ENCODE data around the gene KRT31. TPM values are rescaled to one million over a fixed set of nuclear protein-coding genes. Genes with fewer than 3 reads are reported as not detected.
"Not testable (repeated sequence)": the region's sequence is repeated elsewhere in the genome, so short reads cannot be mapped to it uniquely, and the experiment has no call there.

Gene KRT31
- total RNA-seq, 1 experiment from 2014 or later, result not detected

DNA sequence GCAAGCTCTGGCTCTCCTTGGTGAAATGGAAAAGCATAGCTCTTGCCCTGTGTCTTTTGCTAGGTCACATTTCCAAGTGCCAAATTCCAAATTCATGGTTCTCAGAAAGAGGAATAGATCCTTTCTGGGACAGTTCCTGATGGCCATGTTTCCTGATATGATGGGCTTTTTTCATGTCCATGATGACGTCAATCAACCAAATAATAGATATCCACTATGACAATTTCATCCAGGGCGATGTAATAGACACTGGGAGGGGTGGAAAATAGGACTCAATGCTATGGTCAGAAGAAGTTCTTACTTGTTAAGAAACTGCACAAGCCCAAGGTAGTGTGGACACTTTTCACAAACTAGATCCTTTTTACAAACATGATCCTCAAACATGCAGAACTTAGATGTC, 46.2 kb downstream of the KRT31 start:
- no peaks in the 10 kb centered on the region for H3K4me1 ChIP-seq (ENCODE audit: control insufficient read depth, insufficient read depth, low read length)
- in situ Hi-C loops (cut with HindIII; ENCODE audit: low pct_unique_long_range_greater_than_20kb, low sequenced_read_pairs), result no loop called here
- DNase-seq (ENCODE audit: low read depth, low spot score) (no peak), ATAC-seq (no peak)
- H3K9me3 ChIP-seq (ENCODE audit: control insufficient read depth, insufficient read depth, low read depth, low read length), result no peaks in the 10 kb centered on the region
- no peak overlapping the region for H3K4me3 ChIP-seq (ENCODE audit: low read depth in 2 of 2, low read length in 2 of 2)
- no peaks in the 10 kb centered on the region for H3K36me3 ChIP-seq (ENCODE audit: control insufficient read depth, insufficient read depth, low read length)
- CTCF ChIA-PET, result no interaction called here
- intact Hi-C loops (cut with micrococcal nuclease; ENCODE audit: unreplicated experiment), result no loop called here
- H3K27ac ChIP-seq (ENCODE audit: low read length), result no peak overlapping the region
- POLR2A ChIA-PET, result no interaction called here
- H3K27me3 ChIP-seq (ENCODE audit: control insufficient read depth, insufficient read depth, low read length), result no peaks in the 10 kb centered on the region; the same call in 1 of the 2 replicates
- TF ChIP-seq, protein P1, sequence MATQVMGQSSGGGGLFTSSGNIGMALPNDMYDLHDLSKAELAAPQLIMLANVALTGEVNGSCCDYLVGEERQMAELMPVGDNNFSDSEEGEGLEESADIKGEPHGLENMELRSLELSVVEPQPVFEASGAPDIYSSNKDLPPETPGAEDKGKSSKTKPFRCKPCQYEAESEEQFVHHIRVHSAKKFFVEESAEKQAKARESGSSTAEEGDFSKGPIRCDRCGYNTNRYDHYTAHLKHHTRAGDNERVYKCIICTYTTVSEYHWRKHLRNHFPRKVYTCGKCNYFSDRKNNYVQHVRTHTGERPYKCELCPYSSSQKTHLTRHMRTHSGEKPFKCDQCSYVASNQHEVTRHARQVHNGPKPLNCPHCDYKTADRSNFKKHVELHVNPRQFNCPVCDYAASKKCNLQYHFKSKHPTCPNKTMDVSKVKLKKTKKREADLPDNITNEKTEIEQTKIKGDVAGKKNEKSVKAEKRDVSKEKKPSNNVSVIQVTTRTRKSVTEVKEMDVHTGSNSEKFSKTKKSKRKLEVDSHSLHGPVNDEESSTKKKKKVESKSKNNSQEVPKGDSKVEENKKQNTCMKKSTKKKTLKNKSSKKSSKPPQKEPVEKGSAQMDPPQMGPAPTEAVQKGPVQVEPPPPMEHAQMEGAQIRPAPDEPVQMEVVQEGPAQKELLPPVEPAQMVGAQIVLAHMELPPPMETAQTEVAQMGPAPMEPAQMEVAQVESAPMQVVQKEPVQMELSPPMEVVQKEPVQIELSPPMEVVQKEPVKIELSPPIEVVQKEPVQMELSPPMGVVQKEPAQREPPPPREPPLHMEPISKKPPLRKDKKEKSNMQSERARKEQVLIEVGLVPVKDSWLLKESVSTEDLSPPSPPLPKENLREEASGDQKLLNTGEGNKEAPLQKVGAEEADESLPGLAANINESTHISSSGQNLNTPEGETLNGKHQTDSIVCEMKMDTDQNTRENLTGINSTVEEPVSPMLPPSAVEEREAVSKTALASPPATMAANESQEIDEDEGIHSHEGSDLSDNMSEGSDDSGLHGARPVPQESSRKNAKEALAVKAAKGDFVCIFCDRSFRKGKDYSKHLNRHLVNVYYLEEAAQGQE (IDR thresholded peaks at IDR 0.05; ENCODE audit: insufficient read depth in 1 of 2, low read depth in 2 of 2, low read length in 1 of 2), result no peak
- TF ChIP-seq POLR2AphosphoS5 (IDR thresholded peaks at IDR 0.05; ENCODE audit: low read depth, low read length) (no peak), SIN3A (IDR thresholded peaks at IDR 0.05; ENCODE audit: borderline replicate concordance, insufficient read depth, low read depth, low read length) (no peak), TCF7L2 (IDR thresholded peaks at IDR 0.05; ENCODE audit: low read depth, low read length) (no peak)
- TF ChIP-seq, protein P2, sequence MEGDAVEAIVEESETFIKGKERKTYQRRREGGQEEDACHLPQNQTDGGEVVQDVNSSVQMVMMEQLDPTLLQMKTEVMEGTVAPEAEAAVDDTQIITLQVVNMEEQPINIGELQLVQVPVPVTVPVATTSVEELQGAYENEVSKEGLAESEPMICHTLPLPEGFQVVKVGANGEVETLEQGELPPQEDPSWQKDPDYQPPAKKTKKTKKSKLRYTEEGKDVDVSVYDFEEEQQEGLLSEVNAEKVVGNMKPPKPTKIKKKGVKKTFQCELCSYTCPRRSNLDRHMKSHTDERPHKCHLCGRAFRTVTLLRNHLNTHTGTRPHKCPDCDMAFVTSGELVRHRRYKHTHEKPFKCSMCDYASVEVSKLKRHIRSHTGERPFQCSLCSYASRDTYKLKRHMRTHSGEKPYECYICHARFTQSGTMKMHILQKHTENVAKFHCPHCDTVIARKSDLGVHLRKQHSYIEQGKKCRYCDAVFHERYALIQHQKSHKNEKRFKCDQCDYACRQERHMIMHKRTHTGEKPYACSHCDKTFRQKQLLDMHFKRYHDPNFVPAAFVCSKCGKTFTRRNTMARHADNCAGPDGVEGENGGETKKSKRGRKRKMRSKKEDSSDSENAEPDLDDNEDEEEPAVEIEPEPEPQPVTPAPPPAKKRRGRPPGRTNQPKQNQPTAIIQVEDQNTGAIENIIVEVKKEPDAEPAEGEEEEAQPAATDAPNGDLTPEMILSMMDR (IDR thresholded peaks at IDR 0.05), result no peak
- BruUV-seq (replicated peaks), result no TSS peak

DNA sequence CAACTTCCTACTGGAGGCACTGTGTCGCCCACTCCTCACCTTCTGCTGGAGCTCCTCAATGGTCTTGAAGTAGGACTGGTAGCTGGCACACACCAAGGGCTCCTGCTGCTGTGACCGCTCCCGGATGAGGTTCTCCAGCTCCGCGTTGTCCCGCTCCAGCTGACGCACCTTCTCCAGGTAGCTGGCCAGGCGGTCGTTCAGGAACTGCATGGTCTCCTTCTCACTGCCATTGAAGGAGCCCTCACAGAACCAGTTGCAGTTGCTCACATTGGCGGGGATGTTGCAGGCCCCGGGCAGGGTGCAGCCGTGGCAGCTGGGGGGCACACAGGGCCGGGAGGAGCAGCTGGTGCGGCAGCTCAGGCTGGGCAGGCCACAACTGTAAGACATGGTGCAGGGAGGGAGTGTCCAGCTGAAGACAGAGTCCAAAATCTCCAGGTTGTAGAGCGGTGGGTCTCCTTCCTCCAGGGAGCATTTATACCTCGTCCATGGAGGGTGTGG, 47.0 kb downstream of the KRT31 start, which contains the start of gene KRT33A:
Gene KRT33A (minus strand): TSS at position 448 of the 498 bp plus-strand sequence. CDS start 61 bp downstream, at position 387.
- CTCF ChIA-PET; H3K4me1 ChIP-seq (ENCODE audit: control insufficient read depth, insufficient read depth, low read length); ATAC-seq: not testable (repeated sequence)

DNA sequence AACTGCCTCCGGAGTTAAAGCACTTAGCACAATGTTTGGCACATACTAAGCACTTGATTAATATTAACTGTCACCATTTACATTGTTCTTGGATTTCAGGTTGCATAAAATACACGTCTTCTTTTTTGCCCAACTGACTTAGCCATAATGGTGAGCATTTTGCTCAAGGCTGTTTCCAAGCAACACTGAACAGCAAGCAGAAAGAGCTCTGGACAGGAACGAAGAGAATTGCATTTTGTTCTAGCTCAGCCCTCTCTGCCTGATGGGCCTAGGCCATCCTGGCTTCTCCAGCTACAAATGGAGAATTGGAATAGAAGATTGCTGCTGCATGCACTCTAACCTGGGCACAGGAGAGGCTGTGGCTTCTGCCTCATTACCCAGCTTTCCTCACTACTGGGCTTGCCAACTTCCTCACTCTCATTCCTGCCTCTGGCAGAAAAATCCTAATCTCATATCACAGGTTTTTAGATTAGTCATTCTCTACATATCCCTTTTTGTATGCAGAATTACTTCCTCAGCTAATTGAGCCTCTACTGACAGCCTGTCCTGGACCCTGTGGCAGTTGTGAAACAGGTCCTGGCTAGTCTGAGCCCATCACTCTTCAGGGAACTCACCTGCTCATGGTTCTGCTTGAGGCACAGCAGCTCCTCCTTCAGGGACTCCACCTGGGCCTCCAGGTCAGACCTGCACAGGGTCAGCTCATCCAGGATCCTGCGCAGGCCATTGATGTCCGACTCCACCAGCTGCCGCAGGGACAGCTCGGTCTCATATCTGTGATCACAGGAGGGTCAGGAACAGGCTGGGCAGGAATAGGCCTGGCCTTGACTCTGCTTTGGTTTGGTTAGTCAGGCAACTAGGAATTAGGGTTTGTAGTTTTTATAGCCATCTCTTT, 49.3 kb downstream of the KRT31 start:
- Histone ChIP-seq H3K27me3 (ENCODE audit: control insufficient read depth, insufficient read depth, low read length) (no peaks in the 10 kb centered on the region), H3K4me3 (ENCODE audit: low read depth in 2 of 2, low read length in 2 of 2) (no peak overlapping the region), H3K9me3 (ENCODE audit: control insufficient read depth, insufficient read depth, low read depth, low read length) (no peaks in the 10 kb centered on the region), H3K36me3 (ENCODE audit: control insufficient read depth, insufficient read depth, low read length) (no peaks in the 10 kb centered on the region), H3K4me1 (ENCODE audit: control insufficient read depth, insufficient read depth, low read length) (no peaks in the 10 kb centered on the region), H3K27ac (ENCODE audit: low read length) (no peak overlapping the region)
- DNase-seq (ENCODE audit: low read depth, low spot score) (no peak), ATAC-seq (no peak)
- TF ChIP-seq SIN3A (IDR thresholded peaks at IDR 0.05; ENCODE audit: borderline replicate concordance, insufficient read depth, low read depth, low read length) (no peak), TCF7L2 (IDR thresholded peaks at IDR 0.05; ENCODE audit: low read depth, low read length) (no peak), POLR2AphosphoS5 (IDR thresholded peaks at IDR 0.05; ENCODE audit: low read depth, low read length) (no peak)
- TF ChIP-seq, protein P2 (IDR thresholded peaks at IDR 0.05), result no peak
- TF ChIP-seq, protein P1 (IDR thresholded peaks at IDR 0.05; ENCODE audit: insufficient read depth in 1 of 2, low read depth in 2 of 2, low read length in 1 of 2), result no peak
- intact Hi-C loops (cut with micrococcal nuclease; ENCODE audit: unreplicated experiment), result no loop called here
- in situ Hi-C loops (cut with HindIII; ENCODE audit: low pct_unique_long_range_greater_than_20kb, low sequenced_read_pairs), result no loop called here
- ChIA-PET CTCF (no interaction called here), POLR2A (interaction anchor here (0.5 kb wide), 1 partner anchor 478 kb away, joined by 17 read pairs; no protein-coding TSS in a partner anchor)
- no TSS peak for BruUV-seq (replicated peaks)

More for the DNA sequence above, 47.0 kb downstream of the KRT31 start, which contains the start of gene KRT33A:
- H3K27me3 ChIP-seq (ENCODE audit: control insufficient read depth, insufficient read depth, low read length); DNase-seq (ENCODE audit: low read depth, low spot score); POLR2A ChIA-PET; H3K27ac ChIP-seq (ENCODE audit: low read length); H3K4me3 ChIP-seq (ENCODE audit: low read depth in 2 of 2, low read length in 2 of 2); BruUV-seq (replicated peaks); intact Hi-C loops (cut with micrococcal nuclease; ENCODE audit: unreplicated experiment); H3K9me3 ChIP-seq (ENCODE audit: control insufficient read depth, insufficient read depth, low read depth, low read length); in situ Hi-C loops (cut with HindIII; ENCODE audit: low pct_unique_long_range_greater_than_20kb, low sequenced_read_pairs); H3K36me3 ChIP-seq (ENCODE audit: control insufficient read depth, insufficient read depth, low read length): not testable (repeated sequence)

Data from Panc1 (cell line).